ENCODE measurements around the gene PPM1J.

Gene PPM1J

DNA sequence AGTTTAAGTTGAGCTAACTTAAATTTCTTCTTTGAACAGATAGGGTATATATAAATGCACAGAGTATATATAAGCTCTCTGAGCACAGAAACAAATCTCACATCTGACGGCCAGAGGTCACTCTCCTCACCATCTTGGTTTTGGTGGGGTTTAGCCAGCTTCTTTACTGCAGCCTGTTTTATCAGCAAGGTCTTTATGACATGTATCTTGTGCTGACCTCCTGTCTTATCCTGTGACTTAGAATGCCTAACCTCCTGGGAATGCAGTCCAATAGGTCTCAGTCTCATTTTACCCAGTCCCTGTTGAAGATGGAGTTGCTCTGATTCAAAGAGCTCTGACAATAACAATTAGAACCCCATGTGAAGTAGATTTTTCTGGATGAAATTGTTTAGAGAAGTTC, 42.3 kb downstream of the PPM1J start:
- no peak for TF ChIP-seq EZH2phosphoT487 (conservative IDR thresholded peaks at IDR 0.05; ENCODE audit: low read length)
- TF ChIP-seq, protein P1, sequence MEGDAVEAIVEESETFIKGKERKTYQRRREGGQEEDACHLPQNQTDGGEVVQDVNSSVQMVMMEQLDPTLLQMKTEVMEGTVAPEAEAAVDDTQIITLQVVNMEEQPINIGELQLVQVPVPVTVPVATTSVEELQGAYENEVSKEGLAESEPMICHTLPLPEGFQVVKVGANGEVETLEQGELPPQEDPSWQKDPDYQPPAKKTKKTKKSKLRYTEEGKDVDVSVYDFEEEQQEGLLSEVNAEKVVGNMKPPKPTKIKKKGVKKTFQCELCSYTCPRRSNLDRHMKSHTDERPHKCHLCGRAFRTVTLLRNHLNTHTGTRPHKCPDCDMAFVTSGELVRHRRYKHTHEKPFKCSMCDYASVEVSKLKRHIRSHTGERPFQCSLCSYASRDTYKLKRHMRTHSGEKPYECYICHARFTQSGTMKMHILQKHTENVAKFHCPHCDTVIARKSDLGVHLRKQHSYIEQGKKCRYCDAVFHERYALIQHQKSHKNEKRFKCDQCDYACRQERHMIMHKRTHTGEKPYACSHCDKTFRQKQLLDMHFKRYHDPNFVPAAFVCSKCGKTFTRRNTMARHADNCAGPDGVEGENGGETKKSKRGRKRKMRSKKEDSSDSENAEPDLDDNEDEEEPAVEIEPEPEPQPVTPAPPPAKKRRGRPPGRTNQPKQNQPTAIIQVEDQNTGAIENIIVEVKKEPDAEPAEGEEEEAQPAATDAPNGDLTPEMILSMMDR (IDR thresholded peaks at IDR 0.05; ENCODE audit: insufficient read depth, low read length, poor library complexity, severe bottlenecking): no peak
- H3K36me3 ChIP-seq (ENCODE audit: low read length): peaks cover 26% of the 10 kb centered on the region
- no peaks in the 10 kb centered on the region for H3K9me3 ChIP-seq (ENCODE audit: insufficient read depth, low read length)
- H3K27me3 ChIP-seq (ENCODE audit: low read length): no peaks in the 10 kb centered on the region
- H3K9ac ChIP-seq (ENCODE audit: low read length): no peak overlapping the region
- no peaks in the 10 kb centered on the region for H4K20me1 ChIP-seq (ENCODE audit: low read depth, low read length)
- H3K27ac ChIP-seq (ENCODE audit: low read depth, low read length): no peak overlapping the region
- no peaks in the 10 kb centered on the region for H3K9me2 ChIP-seq (replicated peaks; ENCODE audit: insufficient read depth, low read length)
- no peak overlapping the region for H3K4me3 ChIP-seq (ENCODE audit: insufficient read depth, low read length, poor library complexity, severe bottlenecking)
- H3F3A ChIP-seq (ENCODE audit: insufficient read depth): peaks cover 31% of the 10 kb centered on the region
- H2AFZ ChIP-seq (ENCODE audit: low read depth, low read length, severe bottlenecking): no peak overlapping the region
- H3K79me2 ChIP-seq (ENCODE audit: insufficient read depth, low read length): no peaks in the 10 kb centered on the region
- H3K4me2 ChIP-seq (ENCODE audit: low read depth, low read length, poor library complexity, severe bottlenecking): no peak overlapping the region

DNA sequence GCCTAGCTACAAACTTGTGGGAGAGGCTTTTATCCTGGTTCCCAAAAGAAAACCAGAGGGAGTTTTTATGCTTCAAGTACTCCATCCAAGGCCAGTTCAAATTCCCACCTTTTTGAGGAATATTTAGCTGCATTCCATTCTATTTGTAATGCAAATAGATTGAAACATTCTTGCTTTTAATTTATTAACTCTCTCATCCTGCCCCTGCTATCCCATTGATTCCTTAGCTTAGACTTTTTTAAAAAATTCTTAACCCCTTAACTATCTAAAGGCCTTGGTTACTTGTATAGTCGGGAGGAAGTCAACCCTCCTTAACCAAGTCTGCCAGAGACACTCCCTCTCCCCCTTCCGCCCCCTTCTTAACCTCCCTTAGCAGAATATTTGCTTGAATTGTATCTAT, 43.1 kb downstream of the PPM1J start:
- no peak overlapping the region for H2AFZ ChIP-seq (ENCODE audit: low read depth, low read length, severe bottlenecking)
- no peaks in the 10 kb centered on the region for H3K9me2 ChIP-seq (replicated peaks; ENCODE audit: insufficient read depth, low read length)
- H3K9me3 ChIP-seq (ENCODE audit: insufficient read depth, low read length): no peaks in the 10 kb centered on the region
- H4K20me1 ChIP-seq (ENCODE audit: low read depth, low read length): 0 out of 2 replicates have a peak, but pooled peaks cover 2% of the 10 kb centered on the region
- H3K27me3 ChIP-seq (ENCODE audit: low read length): no peaks in the 10 kb centered on the region
- no peak for TF ChIP-seq EZH2phosphoT487 (conservative IDR thresholded peaks at IDR 0.05; ENCODE audit: low read length)
- TF ChIP-seq, protein P1 (IDR thresholded peaks at IDR 0.05; ENCODE audit: insufficient read depth, low read length, poor library complexity, severe bottlenecking): no peak
- no peaks in the 10 kb centered on the region; the same call in 1 of the 2 replicates for H3K79me2 ChIP-seq (ENCODE audit: insufficient read depth, low read length)
- no peak overlapping the region for H3K4me2 ChIP-seq (ENCODE audit: low read depth, low read length, poor library complexity, severe bottlenecking)
- H3K4me3 ChIP-seq (ENCODE audit: insufficient read depth, low read length, poor library complexity, severe bottlenecking): no peak overlapping the region
- H3K36me3 ChIP-seq (ENCODE audit: low read length): peaks cover 30% of the 10 kb centered on the region
- H3K9ac ChIP-seq (ENCODE audit: low read length): no peak overlapping the region
- H3K27ac ChIP-seq (ENCODE audit: low read depth, low read length): no peak overlapping the region
- H3F3A ChIP-seq (ENCODE audit: insufficient read depth): peaks cover 31% of the 10 kb centered on the region

DNA sequence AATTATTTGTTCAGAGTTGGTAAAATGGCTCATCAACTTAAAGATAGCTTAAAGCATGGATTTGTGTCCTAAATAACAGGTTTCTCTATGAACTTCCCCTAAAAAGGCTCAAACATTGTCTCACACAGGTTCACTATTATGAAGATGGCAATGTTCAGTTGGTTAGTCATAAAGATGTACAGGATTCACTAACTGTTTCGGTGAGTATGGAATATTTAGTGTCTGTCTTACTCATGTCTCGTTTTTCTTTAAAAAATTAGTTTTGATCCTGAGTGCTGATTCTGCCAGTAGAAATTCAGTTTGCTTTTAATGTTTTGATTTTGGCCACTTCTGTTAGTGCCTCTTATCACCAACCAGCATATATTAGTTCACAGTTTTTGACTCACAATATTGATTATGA, 48.2 kb downstream of the PPM1J start:
- Histone ChIP-seq H3K79me2 (ENCODE audit: insufficient read depth, low read length) (no peaks in the 10 kb centered on the region; the same call in 1 of the 2 replicates), H3F3A (ENCODE audit: insufficient read depth) (peaks cover 15% of the 10 kb centered on the region; the same call in 1 of the 2 replicates), H3K27me3 (ENCODE audit: low read length) (no peaks in the 10 kb centered on the region), H3K9me2 (replicated peaks; ENCODE audit: insufficient read depth, low read length) (no peaks in the 10 kb centered on the region), H3K4me2 (ENCODE audit: low read depth, low read length, poor library complexity, severe bottlenecking) (no peak overlapping the region), H4K20me1 (ENCODE audit: low read depth, low read length) (0 out of 2 replicates have a peak, but pooled peaks cover 3% of the 10 kb centered on the region), H3K36me3 (ENCODE audit: low read length) (peaks cover 44% of the 10 kb centered on the region), H3K9me3 (ENCODE audit: insufficient read depth, low read length) (no peaks in the 10 kb centered on the region), H3K4me3 (ENCODE audit: insufficient read depth, low read length, poor library complexity, severe bottlenecking) (no peak overlapping the region), H3K27ac (ENCODE audit: low read depth, low read length) (no peak overlapping the region), H2AFZ (ENCODE audit: low read depth, low read length, severe bottlenecking) (no peak overlapping the region), H3K9ac (ENCODE audit: low read length) (no peak overlapping the region)
- TF ChIP-seq EZH2phosphoT487 (conservative IDR thresholded peaks at IDR 0.05; ENCODE audit: low read length): no peak
- TF ChIP-seq, protein P1 (IDR thresholded peaks at IDR 0.05; ENCODE audit: insufficient read depth, low read length, poor library complexity, severe bottlenecking): no peak
